Astrocyte of the spinal cord (primary cell): ENCODE data around the gene ENTPD8.

ENCODE experiments used
- DNase-seq: peaks from one replicate; pipeline ENCODE4 v3.0.0; 2011; ENCODE audit warnings: low read depth, low spot score
- H3K4me3 ChIP-seq: 2 replicates; pipeline ENCODE4 v1.5.1; 2011; ENCODE audit warnings: low read depth, mild to moderate bottlenecking, low read length, moderate library complexity
- in situ Hi-C: cut with HindIII; loops from 2 replicates; pipeline ENCODE4 v1.10.0; 2017; ENCODE audit warnings: low sequenced_read_pairs
- TF ChIP-seq, protein P1 (sequence below): IDR thresholded peaks from 2 replicates; pipeline ENCODE4 v1.5.1; 2012; ENCODE audit warnings: low read depth, mild to moderate bottlenecking, low read length, inconsistent platforms

Gene ENTPD8

GRCh38 chr9:137458194-137459151 is 17.3 kb upstream of the ENTPD8 start:
- peak; percentile 40 for DNase-seq
- TF ChIP-seq, protein P1, sequence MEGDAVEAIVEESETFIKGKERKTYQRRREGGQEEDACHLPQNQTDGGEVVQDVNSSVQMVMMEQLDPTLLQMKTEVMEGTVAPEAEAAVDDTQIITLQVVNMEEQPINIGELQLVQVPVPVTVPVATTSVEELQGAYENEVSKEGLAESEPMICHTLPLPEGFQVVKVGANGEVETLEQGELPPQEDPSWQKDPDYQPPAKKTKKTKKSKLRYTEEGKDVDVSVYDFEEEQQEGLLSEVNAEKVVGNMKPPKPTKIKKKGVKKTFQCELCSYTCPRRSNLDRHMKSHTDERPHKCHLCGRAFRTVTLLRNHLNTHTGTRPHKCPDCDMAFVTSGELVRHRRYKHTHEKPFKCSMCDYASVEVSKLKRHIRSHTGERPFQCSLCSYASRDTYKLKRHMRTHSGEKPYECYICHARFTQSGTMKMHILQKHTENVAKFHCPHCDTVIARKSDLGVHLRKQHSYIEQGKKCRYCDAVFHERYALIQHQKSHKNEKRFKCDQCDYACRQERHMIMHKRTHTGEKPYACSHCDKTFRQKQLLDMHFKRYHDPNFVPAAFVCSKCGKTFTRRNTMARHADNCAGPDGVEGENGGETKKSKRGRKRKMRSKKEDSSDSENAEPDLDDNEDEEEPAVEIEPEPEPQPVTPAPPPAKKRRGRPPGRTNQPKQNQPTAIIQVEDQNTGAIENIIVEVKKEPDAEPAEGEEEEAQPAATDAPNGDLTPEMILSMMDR, result no peak
- H3K4me3 ChIP-seq, result peak overlapping the region; percentile 64
- in situ Hi-C loops, result no loop called here

DNA sequence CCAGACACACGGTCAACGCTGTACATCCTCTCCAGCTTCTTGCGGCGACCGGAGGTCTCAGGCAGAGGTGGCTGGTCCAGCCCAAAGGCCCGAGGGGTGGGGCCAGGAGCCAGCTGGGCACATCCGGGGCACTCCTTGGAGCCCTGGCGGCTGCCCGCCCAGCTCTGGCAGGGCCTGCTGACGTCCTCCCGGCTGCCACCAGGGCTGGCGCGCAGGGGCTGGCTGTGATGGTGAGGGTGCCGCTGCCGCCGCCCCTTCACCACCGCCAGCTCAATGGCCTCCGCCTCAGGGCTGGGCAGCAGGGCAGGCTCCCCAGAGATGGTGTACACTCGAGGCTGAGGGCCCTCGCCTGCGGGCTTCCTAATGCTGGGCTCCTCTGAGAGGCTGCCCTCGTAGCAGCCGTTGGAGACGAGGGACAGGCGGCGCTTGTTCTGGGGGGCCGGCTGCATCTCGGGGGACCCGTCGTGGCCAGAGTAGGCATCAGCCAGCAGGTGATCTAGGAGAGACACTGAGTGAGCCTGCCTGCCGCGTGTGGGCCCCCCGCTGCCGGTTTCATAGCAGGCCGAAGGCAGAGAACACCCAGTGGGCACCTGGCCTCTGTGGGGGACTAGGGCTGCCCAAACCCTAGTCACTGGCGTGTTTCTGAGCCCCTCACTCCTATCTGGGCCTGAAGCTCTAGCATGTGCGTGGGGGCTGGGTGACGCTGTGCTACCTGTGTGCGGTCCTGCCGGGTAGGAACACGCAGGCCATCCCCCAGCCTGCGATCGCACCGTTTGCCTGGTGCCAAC is 16.4 kb upstream of the ENTPD8 start:
- in situ Hi-C loops, result no loop called here
- TF ChIP-seq, protein P1, result no peak
- peak overlapping the region; percentile 64 for H3K4me3 ChIP-seq
- DNase-seq, result no peak

- DNase-seq, result no peak
- TF ChIP-seq, protein P1, result no peak
- H3K4me3 ChIP-seq, result no peak overlapping the region
- in situ Hi-C loops, result no loop called here
Measured at GRCh38 chr9:137456864-137457405, 15.8 kb upstream of the ENTPD8 start.

- DNase-seq, result peak; percentile 89
- H3K4me3 ChIP-seq, result no peak overlapping the region
- in situ Hi-C loops, result no loop called here
- TF ChIP-seq, protein P1, result no peak
Measured at GRCh38 chr9:137456061-137456863, 15.1 kb upstream of the ENTPD8 start.

DNA sequence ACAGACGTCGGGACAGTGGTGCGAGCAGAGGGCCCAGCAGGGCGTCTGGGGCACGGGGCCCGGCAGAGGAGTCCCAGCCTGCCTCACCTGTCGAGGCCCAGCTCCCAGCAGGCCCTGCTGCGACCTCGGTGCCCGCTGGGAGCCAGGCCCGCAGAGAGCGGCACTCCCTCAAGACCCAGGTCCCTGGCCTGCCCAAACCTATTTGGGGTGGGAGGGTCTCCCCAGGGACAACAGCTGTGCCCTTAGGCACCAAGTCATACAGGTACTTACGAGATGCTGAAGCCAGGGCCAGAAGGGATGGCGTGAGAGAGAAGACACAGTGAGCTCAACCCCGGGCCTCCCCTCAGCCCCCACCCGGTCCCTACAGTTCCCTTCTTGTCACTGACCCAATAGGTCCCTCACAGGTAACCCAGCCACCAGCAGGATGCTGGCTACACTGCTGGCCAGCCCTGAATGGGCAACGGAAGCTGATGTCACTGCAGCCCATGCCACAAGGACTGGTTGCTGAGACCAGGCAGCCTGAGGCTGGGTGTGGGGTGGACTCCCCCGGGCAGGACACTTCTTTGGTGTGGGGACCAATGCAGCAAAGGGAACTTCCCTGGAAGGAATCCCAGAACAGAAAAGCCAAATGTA is 14.3 kb upstream of the ENTPD8 start:
- in situ Hi-C loops, result no loop called here
- DNase-seq, result no peak
- H3K4me3 ChIP-seq, result no peak overlapping the region
- TF ChIP-seq, protein P1, result no peak
